GM18870 (cell line): ENCODE measurements around the gene HID1.
"Not testable (repeated sequence)": the region's sequence is repeated elsewhere in the genome, so short reads cannot be mapped to it uniquely, and the experiment has no call there.

Experiments used
- ATAC-seq: cut with Tn5 transposase; IDR thresholded peaks from one replicate; pipeline ENCODE4 v1.9.1; 2021; ENCODE audit warnings: moderate library complexity; ENCODE audit not compliant: unreplicated experiment

The HID1 gene, protein sequence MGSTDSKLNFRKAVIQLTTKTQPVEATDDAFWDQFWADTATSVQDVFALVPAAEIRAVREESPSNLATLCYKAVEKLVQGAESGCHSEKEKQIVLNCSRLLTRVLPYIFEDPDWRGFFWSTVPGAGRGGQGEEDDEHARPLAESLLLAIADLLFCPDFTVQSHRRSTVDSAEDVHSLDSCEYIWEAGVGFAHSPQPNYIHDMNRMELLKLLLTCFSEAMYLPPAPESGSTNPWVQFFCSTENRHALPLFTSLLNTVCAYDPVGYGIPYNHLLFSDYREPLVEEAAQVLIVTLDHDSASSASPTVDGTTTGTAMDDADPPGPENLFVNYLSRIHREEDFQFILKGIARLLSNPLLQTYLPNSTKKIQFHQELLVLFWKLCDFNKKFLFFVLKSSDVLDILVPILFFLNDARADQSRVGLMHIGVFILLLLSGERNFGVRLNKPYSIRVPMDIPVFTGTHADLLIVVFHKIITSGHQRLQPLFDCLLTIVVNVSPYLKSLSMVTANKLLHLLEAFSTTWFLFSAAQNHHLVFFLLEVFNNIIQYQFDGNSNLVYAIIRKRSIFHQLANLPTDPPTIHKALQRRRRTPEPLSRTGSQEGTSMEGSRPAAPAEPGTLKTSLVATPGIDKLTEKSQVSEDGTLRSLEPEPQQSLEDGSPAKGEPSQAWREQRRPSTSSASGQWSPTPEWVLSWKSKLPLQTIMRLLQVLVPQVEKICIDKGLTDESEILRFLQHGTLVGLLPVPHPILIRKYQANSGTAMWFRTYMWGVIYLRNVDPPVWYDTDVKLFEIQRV

DNA sequence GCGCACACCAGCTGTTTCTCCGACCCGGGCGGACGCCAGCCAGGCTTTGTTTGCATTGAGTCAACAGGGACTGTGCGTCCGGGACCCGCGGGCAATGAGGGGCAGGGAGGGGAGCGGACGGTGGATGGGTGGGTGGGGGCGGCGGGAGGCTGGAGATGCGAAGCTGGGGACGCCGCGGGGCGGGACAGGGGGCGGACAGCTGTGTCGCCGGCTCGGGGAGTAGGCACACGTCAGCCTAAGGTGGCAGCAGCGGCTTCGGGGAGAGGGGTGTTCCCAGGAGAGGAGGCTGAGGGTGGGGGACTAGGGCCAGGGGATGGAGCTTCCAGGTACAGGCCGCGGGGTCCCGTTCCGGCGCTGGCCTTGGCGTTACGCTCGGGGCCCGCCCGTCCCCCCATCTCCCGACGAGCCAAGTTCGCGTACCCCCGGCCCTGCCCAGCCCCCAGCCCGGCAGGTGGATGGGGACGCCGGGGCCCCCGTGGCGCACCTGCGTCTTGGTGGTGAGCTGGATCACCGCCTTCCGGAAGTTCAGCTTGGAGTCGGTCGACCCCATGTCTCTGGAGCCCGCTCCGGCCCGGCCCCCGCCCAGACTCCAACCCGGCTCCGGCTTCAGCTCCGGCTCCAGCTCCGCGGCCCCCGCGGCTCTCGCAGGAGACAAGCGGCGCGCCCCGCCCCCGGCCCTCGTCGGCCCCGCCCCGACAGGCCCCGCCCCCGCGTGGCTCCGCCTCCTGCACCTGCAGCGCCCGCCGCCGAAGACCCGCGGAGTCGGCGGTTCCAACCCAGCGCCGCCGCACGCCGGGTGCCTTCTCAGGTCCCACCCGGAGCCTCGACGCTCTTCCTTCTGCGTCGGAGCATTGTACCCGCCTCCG lies at the start of gene HID1:
TSS of gene HID1 (minus strand) at position 653 of the 866 bp plus-strand sequence. CDS start at position 550, 103 bp downstream.
- no peak for ATAC-seq

DNA sequence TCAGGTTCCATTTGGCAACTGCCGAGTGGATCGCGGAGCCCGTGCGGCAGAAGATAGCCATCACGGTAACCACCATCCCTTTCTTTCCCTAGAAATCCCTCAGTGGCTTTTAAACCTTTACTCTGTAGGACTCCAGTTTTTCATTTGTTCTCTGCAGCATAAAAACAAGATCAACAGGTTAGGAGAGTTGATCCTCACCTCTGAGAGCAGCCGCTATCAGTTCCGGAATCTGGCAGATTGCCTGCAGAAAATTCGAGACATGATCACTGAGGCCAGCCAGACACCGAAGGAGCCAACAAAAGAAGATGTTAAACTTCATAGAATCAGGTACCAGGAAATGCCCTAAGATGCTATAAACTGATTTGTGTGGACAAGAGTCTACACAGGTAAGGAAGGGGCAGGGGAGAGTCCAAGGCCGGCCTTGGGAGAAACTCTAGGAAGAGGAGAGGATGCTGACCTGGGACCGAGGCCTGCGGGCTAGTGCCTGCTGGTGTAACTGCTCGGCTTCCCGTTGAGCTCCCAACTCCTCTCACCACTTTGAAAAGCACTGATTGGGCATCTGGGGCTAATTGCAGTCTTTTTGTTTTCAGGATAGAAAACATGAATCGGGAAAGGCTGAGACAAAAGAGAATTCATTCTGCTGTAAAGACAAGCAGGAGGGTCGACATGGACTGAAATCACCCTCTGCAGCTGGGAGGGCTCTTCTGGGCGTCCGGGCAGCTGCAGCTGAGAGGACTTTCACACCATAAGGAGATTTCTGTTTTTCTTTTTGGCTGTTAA lies 48.0 kb upstream of the HID1 start:
- no peak for ATAC-seq

DNA sequence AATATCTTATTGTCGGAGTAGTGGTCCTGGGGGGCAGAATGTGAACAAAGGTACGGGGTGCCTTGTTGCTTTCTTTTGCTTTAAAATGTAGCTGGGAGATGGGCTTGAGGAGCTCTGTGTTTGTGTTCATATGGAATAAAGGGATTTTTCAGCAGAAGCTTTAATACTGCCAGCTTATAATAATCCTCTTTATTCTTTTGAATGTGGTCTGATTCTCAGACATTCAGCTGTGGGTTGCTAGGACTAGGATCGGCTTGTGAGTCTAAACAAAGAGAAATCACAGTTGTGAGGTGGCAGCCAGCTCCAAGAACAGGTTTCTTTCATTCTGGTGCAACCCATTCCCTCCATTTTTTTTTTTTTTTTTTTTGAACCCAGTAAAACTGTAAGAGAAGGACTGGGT lies 47.2 kb upstream of the HID1 start:
- no peak for ATAC-seq

DNA sequence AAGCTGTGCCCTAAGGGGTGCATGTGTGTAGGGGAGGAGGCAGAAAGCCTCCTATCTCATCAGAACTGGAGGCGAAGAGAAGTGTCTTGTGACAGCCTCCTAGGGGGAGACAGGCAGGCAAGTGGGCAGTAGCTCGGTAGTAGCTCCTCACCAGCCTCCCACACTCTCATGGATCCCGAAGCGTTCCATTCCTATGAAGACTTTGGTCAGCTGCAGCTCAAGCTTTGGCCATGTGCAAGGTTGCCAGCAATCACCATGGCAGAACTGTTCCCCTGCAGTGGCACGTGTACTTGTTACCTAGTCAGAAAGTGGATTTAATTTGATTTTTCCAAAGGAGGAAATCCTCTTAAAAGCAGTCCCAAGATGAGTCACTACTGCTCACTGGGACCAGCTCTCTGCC lies 46.6 kb upstream of the HID1 start:
- ATAC-seq = no peak

DNA sequence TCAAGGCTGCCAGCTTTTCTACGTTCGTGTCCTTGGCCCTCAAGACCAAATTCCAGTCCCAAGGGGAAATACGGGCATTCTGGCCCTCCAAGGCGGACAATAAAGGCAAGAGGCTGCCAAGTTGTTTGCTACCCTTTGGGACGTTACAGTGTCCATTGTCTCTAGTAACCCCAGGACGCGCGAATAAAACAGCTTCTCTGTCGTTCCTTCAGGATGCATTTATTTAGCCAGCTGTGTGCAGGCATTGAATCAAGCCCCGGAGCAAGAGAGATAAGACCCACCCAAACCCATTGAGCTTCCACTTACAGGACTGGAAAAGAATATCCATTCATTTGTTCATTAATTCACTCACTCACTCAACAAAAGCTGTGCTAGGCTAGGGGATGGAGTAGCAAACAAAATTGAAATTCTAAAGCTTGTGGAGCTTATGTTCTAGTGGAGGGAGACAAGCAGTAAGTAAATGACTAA lies 40.6 kb upstream of the HID1 start:
- no peak for ATAC-seq

DNA sequence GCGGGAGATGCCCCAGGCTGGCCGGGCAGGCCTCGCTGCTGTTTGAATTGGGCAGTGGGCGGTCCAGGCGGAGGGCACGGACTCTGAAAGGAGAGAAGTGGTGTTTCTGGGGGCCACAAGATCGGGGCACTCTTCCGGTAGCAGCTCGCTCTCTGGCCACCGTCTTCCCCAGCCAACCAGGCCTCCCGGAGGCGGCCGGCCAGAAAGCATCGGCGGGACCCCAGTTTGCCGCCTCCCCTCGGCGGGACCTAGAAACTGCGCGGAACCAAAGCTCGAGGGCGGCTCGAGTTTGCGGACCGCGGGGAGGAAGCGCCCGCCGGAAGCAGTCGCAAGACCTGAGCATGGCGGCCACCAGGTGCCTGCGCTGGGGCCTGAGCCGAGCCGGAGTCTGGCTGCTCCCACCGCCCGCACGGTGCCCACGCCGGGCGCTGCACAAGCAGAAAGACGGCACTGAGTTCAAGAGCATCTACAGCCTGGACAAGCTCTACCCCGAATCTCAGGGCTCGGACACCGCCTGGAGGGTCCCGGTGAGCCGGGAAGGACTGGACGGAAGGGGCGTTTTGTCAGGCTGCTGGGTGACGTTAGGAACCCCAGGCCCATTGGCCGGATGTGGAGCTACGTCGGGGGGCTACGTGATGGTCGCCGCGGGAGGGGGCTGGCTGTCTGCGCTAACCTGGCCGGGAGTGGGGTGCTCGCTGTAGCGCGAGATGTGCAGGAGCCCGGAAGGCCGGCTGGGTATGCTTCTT lies 40.0 kb upstream of the HID1 start, which contains the start of gene MRPL58:
TSS of gene MRPL58 (plus strand) at position 325 of the 746 bp plus-strand sequence. CDS start at position 342, 17 bp downstream.
- ATAC-seq = peak; percentile 56

DNA sequence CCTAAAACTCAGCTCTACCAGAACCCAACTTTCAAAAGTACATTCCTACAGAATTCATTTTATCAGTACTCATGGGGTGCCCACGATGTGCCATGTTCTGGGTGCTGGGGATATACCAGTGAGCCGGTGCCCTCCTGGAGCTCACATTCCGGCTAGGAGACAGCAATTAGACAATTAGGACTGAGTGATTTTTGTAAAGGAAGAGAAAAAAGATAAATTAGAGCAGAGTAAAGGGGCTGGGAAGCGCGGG lies 39.5 kb upstream of the HID1 start:
- ATAC-seq = no peak

DNA sequence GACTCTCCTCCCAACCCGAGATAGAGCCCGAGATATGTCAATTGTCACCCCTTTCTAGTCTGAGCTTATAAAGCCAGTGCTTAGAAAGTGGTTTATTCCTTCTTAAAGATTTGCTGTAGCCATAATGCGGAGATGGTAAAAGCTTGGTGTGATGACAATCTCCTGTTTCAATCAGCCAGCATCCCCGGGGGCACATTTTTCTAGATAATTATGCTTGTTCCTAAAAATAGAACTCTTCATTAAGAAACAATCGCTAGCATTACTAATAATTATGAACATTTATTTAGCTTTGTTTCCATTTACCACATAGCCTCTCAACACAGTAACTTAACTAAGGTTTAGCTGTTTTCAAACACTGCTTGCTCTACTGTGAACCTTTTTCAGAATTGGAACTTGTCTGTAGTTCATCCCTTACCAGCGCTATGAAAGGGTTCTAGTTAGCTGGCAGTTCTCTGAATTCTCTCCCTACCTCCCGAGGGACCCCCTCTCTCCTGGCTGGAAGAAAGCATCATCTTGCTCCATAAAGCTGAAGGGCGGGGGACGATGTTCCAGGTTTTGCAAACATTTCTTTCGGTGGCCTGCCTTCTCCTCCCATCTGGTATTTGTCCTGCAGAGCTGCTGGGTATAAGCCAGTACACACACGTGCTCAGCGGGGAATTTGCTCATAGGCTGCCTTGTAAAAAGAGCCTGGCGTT lies 39.0 kb upstream of the HID1 start:
- ATAC-seq = no peak

DNA sequence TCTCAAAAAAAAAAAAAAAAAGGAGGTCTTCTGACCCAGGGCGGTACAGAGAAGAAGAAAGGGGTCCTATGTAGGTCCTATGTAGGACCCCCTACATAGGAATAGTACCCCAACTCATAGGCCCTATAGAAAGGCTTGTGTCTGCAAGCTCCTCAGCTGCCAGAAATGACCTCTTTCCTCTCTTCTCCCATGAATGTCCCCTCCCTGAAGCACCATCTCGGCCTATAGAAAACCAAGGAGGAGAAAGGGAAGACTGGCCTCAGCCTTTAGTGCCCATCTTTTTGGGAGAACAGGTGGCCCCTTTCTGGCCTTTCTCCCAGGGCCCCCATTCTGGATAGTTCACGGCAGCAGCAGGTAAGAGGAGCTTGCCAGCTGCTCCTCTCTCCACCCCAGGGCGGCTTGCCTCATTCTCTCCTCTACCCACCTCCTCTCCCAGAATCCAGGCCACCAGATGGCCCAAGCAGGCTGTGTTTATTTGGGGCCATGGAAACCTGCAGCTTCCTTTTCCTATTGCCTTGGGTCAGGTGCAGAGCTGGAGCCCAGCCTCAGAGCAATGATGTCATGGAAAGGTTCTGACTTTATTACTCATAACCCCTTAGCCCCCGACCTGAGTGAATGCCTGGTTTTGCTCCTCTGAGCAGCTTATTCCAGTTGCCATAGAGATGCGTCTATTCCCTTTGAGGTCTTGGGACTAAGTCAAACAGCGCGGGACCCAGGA lies 38.3 kb upstream of the HID1 start:
- ATAC-seq = no peak

DNA sequence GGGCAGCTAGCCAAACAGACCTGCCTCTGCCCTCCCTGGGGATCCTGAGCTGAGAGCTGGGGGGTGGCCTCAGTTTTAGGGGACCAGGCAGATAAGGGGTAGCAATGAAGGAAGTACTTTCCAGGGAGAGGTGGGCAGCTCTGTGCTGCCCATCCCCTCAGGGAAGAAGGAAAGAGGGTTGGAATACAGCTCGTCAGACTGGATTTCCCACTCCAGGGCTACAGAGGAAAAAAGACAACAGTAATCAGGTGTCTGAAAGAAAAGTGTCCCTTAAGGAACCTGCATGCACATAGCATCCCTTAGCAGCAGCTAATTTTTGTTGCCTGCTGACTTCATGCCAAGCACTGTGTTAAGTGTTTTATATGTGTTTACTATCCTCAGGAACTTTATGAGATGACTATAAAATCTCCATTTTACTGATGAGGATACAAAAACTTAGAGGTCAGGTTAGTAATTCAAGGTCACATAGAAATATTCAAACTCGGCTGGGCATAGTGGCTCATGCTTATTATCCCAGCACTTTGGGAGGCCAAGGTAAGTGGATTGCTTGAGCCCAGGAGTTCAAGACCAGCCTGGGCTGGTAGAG lies 36.7 kb upstream of the HID1 start:
- no peak for ATAC-seq

DNA sequence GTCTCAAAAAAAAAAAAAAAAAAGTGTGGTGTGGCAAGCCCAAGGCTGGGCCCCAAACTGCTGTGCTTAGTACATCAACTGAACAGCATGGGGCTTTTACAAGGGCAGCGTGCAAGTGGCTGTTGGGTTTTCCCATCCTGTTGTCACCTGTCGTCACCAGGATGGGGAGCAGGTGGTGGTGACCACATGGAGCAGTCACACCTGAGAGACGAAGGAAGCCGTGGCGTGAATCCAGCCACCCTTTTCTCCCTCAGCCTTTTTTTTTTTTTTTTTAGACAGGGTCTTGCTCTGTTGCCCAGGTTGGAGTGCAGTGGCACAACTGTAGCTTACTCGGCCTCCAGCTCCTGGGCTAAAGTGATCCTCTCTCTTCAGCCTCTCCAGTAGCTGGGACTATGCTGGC lies 35.8 kb upstream of the HID1 start:
- ATAC-seq = no peak

DNA sequence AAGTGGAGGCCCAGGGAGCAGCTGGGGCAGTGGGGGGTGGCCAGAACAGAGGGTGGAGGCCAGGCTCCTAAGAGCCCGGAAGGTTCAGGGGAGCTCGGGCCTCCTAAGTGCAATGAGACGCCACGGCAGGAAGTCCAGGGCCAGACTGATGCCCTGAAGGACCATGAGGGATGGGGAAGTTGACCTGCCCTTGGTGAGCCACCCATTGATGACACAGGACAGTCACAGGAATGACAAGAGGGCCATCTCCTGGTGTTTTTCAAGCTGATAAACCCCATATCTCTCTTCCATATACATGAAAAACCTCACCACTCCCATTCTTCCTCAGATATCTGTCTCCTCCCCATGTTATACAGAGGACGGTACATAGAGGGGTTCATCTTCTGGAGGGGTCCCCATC lies 34.1 kb upstream of the HID1 start:
- no peak for ATAC-seq

DNA sequence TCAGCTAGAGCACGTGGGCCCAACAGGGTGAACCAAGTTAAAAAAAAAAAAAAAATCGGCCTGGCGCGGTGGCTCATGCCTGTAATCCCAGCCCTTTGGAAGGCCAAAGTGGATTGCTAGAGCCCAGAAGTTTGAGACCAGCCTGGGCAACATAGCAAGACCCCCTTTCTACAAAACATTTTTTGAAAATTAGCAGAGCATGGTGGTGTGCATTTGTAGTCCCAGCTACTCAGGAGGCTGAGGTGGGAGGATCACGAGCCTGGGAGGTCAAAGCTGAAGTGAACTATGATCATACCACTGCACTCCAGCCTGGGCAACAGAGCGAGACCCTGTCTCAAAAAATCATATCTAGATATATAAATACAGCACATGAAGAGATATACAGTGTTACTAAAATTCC lies 33.5 kb upstream of the HID1 start:
- not testable (repeated sequence) for ATAC-seq

DNA sequence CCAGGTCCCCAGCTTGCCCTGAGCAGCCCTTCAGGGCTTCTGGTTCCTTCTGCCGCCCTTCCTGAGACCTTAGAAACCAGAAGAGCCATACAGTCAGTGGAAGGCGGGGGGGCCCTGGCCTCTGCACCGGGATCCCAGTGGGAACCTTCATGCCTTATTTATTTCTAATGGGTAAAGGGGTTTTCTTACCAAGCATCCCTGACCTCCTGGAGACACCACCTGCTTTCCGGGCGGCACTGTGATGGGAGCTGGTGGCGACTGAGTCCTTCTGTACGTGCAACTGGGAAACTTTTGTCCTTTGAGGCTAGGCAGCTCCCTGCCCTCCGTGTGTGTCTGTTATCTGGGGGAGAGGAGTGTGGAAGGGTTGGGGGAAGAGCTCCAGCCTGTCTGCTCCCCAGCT lies 32.7 kb upstream of the HID1 start:
- ATAC-seq = no peak

DNA sequence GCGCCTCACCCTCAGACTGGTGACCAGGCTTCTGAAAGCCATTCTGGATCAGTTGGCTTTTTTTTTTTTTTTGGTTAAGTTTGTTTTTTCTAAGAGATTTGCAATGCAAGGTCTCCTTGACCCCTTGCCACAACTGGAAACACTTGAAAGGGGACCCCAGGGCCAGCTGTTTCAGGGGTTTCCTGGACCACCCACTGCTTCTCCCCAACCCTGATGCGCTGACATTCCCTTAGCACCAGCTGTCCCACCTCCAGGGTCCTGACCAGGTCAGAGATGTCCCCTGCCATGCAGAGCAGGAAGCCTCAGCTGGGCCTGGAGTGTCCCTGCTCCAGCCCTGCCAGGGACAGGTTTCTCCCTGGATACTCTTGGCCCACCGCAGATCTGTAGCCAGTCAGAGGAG lies 31.8 kb upstream of the HID1 start:
- no peak for ATAC-seq

DNA sequence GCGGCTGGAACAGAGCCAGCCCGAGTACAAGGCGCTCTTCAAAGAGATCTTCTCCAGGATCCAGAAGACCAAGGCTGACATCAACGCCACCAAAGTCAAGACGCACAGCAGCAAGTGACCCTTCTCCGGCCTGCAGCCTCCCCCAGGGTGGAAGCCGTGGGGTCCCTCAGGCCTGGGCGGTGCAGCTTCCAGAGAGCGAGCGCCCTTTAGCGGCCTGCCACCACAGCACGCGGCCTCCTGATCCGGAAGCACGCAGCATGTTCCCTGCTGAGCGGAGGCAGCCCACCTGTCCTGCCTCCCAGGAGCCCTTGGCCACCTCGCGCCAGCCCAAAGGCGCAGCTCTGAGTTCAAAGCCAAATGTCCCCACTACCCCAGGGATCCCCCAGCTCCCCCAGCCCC lies 31.4 kb upstream of the HID1 start:
- ATAC-seq = no peak

DNA sequence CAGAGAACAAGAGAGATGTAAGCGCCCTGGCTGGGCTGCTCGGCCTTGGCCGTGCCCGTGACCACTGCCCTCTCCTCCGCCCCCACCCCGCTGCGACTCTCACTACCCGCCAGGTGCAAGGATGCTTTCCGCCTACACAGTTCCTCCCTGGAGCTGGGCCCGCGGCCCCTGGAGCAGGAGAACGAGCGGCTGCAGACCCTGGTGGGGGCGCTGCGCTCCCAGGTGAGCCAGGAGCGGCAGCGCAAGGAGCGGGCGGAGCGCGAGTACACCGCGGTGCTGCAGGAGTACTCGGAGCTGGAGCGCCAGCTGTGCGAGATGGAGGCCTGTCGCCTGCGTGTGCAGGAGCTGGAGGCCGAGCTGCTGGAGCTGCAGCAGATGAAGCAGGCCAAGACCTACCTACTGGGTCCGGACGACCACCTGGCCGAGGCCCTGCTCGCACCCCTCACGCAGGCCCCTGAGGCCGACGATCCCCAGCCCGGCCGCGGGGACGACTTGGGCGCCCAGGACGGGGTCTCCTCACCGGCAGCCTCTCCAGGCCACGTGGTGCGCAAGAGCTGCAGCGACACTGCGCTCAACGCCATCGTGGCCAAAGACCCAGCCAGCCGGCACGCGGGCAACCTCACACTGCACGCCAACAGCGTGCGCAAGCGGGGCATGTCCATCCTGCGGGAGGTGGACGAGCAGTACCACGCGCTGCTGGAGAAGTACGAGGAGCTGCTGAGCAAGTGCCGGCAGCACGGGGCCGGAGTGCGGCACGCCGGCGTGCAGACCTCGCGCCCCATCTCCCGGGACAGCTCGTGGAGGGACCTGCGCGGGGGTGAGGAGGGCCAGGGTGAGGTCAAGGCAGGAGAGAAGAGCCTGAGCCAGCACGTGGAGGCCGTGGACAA lies 30.8 kb upstream of the HID1 start:
- no peak for ATAC-seq
